ENCODE data around the gene DLL1.

DNA sequence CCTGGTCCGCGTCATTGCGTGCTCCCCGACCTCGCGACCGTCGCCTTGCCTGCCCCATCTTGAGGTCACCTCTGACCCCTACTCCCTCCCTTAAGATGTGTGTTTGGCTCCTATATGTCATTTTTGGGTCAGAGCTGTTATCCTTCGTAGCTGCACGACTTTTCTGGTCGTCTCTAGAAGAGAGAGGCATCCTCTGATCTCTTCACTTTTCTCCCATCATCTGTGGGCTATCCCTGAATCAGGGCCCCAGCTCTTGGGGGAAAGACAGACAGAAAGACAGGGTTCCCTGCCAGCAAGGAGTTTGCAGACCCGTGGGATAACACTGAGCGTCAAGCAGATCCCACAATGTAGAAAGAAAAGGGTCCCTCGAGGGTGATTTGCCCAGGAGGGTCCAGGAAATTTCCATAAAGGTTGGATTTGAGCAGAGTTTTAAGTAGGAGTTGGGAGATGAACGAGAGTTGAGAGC is 16.2 kb upstream of the DLL1 start:
- TF ChIP-seq, protein P1, sequence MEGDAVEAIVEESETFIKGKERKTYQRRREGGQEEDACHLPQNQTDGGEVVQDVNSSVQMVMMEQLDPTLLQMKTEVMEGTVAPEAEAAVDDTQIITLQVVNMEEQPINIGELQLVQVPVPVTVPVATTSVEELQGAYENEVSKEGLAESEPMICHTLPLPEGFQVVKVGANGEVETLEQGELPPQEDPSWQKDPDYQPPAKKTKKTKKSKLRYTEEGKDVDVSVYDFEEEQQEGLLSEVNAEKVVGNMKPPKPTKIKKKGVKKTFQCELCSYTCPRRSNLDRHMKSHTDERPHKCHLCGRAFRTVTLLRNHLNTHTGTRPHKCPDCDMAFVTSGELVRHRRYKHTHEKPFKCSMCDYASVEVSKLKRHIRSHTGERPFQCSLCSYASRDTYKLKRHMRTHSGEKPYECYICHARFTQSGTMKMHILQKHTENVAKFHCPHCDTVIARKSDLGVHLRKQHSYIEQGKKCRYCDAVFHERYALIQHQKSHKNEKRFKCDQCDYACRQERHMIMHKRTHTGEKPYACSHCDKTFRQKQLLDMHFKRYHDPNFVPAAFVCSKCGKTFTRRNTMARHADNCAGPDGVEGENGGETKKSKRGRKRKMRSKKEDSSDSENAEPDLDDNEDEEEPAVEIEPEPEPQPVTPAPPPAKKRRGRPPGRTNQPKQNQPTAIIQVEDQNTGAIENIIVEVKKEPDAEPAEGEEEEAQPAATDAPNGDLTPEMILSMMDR (IDR thresholded peaks at IDR 0.05): no peak
- TF ChIP-seq POLR2A (IDR thresholded peaks at IDR 0.05): no peak
- TF ChIP-seq POLR2AphosphoS5 (IDR thresholded peaks at IDR 0.05): no peak

Data from stomach (tissue), 4 donors.